Memory B cell (primary cell): ENCODE data around the gene ART5.
"Not testable (repeated sequence)": the region's sequence is repeated elsewhere in the genome, so short reads cannot be mapped to it uniquely, and the experiment has no call there.

Experiments
- ATAC-seq: fragments of 150-1000 bp; cut with Tn5 transposase; 2 replicates; pipeline ENCODE4 v1.10.0; 2021; ENCODE audit warnings: low read depth, mild to moderate bottlenecking, moderate library complexity
- DNase-seq, 2 donors: peaks; one replicate each; pipeline ENCODE4 v3.0.0; 2022; ENCODE audit warnings: low spot score in 2 of 2
- H3K27ac Mint-ChIP-seq: one replicate; pipeline ENCODE4 v1.8.0; 2022; ENCODE audit warnings: mild to moderate bottlenecking, moderate library complexity, mixed read lengths
- H3K27me3 Mint-ChIP-seq: one replicate; pipeline ENCODE4 v1.8.0; 2022; ENCODE audit warnings: mixed read lengths
- H3K36me3 Mint-ChIP-seq: one replicate; pipeline ENCODE4 v1.8.0; 2022; ENCODE audit warnings: mild to moderate bottlenecking, mixed read lengths
- H3K4me1 Mint-ChIP-seq: one replicate; pipeline ENCODE4 v1.8.0; 2022; ENCODE audit warnings: mixed read lengths
- H3K4me3 Mint-ChIP-seq: one replicate; pipeline ENCODE4 v1.8.0; 2022; ENCODE audit warnings: mild to moderate bottlenecking, moderate library complexity, mixed read lengths
- H3K9me3 Mint-ChIP-seq: one replicate; pipeline ENCODE4 v1.8.0; 2022; ENCODE audit warnings: mixed read lengths

ART5 gene

DNA sequence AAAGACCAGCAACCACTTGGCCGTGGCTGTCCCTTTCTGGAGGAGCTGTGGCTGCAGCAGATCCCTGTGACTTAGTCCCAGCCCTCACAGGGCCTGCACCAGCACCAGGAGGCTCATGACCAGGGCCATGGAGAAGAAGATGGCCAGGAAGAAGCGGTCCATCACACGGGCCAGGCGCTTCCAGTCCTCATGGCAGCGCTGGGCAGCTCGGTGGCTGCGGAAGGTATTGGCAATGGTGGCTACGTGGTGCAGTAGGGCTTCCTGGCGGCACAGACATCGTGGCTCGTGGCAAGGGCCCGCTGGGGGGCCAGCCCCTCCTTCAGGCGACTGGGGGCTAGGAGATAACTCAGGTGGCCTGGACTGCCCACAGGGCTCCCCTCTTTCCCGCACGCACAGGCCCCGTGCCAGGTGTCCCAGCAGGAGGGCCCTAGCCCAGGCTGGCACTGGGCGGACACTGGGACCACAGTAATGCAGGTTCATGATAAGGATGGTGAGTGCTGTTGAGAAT lies 24.3 kb upstream of the ART5 start:
- no peaks in the 10 kb centered on the region for H3K9me3 Mint-ChIP-seq
- DNase-seq, result no peak
- no peak overlapping the region for H3K4me3 Mint-ChIP-seq
- ATAC-seq, result no peak
- H3K27me3 Mint-ChIP-seq, result peaks cover 1% of the 10 kb centered on the region
- no peaks in the 10 kb centered on the region for H3K4me1 Mint-ChIP-seq
- peaks cover 35% of the 10 kb centered on the region for H3K36me3 Mint-ChIP-seq
- H3K27ac Mint-ChIP-seq, result no peak overlapping the region

DNA sequence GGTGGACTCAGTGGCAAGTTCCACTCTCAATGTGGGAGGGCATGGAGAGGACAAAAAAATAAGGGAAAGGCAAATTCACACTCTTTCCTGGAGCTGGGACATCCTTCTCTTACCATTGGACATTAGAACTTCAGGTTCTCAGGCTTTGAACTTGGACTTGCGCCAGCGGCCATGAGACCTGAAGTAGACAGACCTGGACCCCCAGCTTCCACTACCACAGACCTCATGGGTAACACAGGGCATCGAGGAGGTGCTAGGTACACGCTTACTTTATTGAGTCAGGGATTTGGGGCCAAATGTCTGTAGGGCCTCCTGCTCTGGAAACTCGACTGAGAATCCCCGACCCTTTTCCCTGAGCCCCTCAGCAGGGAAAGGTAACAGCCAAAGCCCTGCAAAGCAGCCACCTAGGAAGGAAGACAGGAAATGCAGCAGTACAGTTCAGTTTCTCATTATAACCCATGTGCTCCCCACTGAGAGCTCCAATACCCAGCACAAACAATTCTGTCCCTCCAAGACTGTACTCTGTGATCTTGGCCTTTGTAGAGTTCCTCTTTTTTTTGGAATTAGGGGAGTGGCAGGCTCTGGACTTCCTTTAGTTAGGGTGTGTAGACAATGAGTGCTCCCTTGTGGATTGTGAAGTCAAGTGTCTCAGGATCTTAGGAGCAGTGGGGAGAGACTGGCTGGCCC lies 23.7 kb upstream of the ART5 start:
- ATAC-seq, result no peak
- Mint-ChIP-seq H3K4me1 (no peaks in the 10 kb centered on the region), H3K27ac (no peak overlapping the region), H3K27me3 (peaks cover 1% of the 10 kb centered on the region), H3K4me3 (no peak overlapping the region), H3K36me3 (peaks cover 30% of the 10 kb centered on the region), H3K9me3 (no peaks in the 10 kb centered on the region)
- no peak for DNase-seq

DNA sequence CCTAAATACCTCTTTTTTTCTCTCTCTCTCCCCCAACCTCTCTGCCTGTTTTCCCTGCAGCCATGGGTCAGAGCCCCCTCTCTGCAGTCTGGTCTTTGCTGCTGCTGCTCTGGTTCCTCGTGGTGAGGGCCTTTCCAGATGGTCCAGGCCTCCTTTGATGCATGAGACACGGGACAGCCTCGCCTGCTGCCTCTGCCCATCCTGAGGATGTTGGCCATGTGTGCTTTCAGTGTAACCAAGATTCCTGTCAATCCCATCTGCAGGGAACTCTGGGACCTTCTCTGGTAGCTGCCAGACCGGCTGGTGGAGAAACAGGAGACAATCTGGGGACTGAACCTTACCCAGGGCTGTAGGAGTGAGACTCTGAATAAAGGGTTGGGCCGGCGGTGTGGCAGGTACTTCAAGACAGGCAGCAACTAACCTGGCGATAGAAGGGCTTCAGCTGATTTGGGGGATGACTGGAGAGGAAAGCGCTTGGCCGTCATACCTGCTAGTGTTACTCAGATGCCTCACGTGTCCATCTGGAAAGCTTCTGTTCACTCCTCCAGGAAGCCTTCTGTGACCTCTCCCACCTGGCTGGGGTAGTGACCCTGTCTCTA lies 22.3 kb upstream of the ART5 start:
- no peak overlapping the region for H3K27ac Mint-ChIP-seq
- peaks cover 19% of the 10 kb centered on the region for H3K36me3 Mint-ChIP-seq
- H3K4me1 Mint-ChIP-seq, result no peaks in the 10 kb centered on the region
- ATAC-seq (no peak), DNase-seq (no peak)
- no peak overlapping the region for H3K4me3 Mint-ChIP-seq
- H3K9me3 Mint-ChIP-seq, result no peaks in the 10 kb centered on the region
- peaks cover 1% of the 10 kb centered on the region for H3K27me3 Mint-ChIP-seq

DNA sequence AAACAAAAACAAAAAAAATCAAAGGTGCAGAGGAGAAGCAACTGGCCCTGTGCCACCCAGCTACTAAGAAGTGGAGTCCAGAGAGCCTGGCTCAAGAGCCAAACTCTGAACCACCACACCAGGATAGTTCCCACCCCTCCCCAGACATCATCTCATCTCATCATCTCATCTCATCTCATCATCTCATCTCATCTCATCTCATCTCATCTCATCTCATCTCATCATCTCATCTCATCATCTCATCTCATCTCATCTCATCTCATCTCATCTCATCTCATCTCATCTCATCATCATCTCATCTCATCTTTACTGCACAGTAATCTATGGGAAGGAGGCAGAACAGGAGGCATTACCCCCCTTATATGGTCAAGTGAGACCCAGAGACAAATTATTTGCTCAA lies 21.1 kb upstream of the ART5 start:
- Mint-ChIP-seq H3K4me1 (no peaks in the 10 kb centered on the region), H3K9me3 (no peaks in the 10 kb centered on the region), H3K27ac (no peak overlapping the region), H3K27me3 (peaks cover 5% of the 10 kb centered on the region), H3K4me3 (no peak overlapping the region), H3K36me3 (peaks cover 11% of the 10 kb centered on the region)
- no peak for ATAC-seq
- no peak for DNase-seq

DNA sequence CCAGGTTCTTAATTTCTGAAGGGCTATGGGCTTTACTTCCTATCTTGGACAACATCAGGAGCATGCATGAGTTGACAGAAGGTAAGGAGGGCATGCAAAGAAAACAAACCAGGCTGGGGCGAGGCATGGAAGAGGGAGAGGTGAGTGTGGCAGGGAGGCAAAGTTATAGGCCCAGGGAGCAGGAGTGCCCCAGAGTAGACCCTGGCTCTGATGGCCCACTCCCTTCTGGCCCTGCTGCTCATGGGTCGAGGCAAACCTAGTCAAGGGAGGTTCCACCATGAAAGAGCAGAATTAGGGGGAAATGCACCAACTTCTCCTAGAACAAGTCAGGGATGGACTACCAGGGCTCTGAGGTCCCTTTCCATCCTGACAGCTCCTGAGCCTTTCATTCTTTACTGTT lies 19.2 kb upstream of the ART5 start:
- no peak overlapping the region for H3K27ac Mint-ChIP-seq
- H3K4me3 Mint-ChIP-seq, result no peak overlapping the region
- H3K9me3 Mint-ChIP-seq, result no peaks in the 10 kb centered on the region
- DNase-seq, result no peak
- no peaks in the 10 kb centered on the region for H3K4me1 Mint-ChIP-seq
- no peak for ATAC-seq
- peaks cover 5% of the 10 kb centered on the region for H3K27me3 Mint-ChIP-seq
- H3K36me3 Mint-ChIP-seq, result peaks cover 11% of the 10 kb centered on the region

DNA sequence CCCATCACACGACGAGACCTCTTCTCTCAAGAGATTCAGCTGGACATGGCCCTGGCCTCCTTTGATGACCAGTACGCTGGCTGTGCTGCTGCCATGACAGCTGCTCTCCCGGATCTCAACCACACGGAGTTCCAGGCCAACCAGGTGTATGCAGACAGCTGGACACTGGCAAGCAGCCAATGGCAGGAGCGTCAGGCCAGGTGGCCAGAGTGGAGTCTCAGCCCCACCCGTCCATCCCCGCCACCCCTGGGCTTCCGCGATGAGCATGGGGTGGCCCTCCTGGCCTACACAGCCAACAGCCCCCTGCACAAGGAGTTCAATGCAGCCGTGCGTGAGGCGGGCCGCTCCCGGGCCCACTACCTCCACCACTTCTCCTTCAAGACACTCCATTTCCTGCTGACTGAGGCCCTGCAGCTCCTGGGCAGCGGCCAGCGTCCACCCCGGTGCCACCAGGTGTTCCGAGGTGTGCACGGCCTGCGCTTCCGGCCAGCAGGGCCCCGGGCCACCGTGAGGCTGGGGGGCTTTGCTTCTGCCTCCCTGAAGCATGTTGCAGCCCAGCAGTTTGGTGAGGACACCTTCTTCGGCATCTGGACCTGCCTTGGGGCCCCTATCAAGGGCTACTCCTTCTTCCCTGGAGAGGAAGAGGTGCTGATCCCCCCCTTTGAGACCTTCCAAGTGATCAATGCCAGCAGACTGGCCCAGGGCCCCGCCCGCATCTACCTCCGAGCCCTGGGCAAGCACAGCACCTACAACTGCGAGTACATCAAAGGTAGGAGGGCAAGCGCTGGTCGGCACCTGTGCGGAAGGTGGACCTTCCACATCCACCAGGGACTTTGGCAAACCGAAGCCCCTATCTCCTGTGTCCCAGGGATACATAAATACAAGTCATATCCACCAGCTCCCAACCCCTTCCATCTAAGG lies 18.1 kb upstream of the ART5 start:
- H3K36me3 Mint-ChIP-seq, result peaks cover 5% of the 10 kb centered on the region
- no peak for DNase-seq
- H3K27ac Mint-ChIP-seq, result no peak overlapping the region
- H3K4me1 Mint-ChIP-seq, result no peaks in the 10 kb centered on the region
- peaks cover 7% of the 10 kb centered on the region for H3K27me3 Mint-ChIP-seq
- H3K9me3 Mint-ChIP-seq, result no peaks in the 10 kb centered on the region
- H3K4me3 Mint-ChIP-seq, result no peak overlapping the region
- ATAC-seq, result no peak

DNA sequence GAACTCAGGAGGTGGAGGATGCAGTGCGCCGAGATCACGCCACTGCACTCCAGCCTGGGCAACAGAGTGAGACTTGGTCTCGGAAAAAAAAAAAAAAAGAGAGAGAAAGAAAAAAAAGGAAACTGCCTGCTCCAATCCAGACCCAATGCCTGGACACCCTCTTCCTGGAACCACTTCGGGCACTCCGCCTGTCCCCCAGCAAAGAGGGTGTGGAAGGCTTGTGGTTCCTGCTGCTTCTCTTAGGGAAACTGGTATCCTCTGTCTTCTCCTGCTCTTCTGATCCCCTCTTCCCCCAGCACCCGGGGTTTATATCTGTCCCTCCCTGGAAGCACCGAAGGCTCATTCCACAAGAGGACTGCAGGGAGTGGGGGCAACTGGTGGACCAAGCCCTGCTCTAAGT lies 16.5 kb upstream of the ART5 start:
- DNase-seq, result no peak
- Mint-ChIP-seq H3K4me3 (no peak overlapping the region), H3K36me3 (no peaks in the 10 kb centered on the region), H3K9me3 (no peaks in the 10 kb centered on the region), H3K27me3 (peaks cover 7% of the 10 kb centered on the region), H3K4me1 (no peaks in the 10 kb centered on the region), H3K27ac (no peak overlapping the region)
- ATAC-seq, result no peak

DNA sequence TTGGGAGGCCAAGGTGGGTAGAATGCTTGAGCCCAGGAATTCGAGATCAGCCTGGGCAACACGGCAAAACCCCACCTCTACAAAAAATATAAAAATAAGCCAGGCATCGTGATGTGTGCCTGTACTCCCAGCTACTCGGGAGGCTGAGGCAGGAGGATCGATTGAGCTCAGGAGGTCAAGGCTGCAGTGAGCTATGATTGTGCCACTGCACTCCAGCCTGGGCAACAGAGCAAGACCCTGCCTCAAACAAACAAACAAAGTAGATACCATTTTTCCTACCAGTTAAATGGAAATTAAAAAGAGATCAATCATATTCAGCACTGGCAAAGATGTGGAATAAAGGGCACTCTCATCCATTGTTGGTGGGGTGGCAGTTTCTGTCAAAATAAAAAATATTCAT lies 15.5 kb upstream of the ART5 start:
- not testable (repeated sequence) for ATAC-seq, H3K9me3 Mint-ChIP-seq, H3K4me3 Mint-ChIP-seq, H3K4me1 Mint-ChIP-seq, H3K27me3 Mint-ChIP-seq, H3K36me3 Mint-ChIP-seq, DNase-seq, H3K27ac Mint-ChIP-seq

DNA sequence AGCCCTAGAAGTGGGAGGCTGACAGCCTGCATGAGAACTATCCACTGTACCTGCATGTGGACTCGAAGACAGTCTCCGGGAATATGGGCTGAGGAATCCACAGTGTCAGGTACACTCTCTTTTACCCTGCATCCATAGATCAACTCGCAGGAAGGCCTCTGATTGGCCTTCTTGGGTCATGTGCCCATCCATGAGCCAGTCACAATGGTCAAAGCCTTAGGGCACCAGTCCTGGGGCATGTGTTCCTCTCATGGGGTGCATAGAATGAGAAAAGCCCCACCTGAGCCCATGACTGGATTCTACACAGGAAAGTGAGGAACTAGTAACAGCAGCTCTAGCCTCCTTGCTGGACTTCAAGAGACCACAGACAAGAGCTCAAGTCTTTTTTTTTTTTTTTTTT lies 13.8 kb upstream of the ART5 start:
- H3K27ac Mint-ChIP-seq, result no peak overlapping the region
- no peak for ATAC-seq
- no peaks in the 10 kb centered on the region for H3K36me3 Mint-ChIP-seq
- DNase-seq, result no peak
- H3K4me1 Mint-ChIP-seq, result no peaks in the 10 kb centered on the region
- peaks cover 14% of the 10 kb centered on the region for H3K27me3 Mint-ChIP-seq
- H3K9me3 Mint-ChIP-seq, result no peaks in the 10 kb centered on the region
- no peak overlapping the region for H3K4me3 Mint-ChIP-seq

DNA sequence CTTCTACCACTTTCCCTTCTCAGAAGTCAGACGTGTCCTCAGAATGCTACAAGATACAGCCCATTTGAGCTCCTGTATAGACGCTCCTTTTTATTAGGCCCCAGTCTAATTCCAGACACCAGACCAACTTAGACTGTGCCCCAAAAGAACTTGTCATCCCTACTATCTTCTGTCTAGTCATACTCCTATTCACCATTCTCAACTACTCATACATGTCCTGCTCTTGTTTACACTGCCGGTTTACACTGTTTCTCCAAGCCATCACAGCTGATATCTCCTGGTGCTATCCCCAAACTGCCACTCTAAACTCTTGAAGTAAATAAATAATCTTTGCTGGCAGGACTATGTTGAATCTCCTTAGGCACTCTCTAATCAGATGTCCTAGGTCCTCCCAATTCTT lies 10.7 kb upstream of the ART5 start:
- H3K27ac Mint-ChIP-seq, H3K9me3 Mint-ChIP-seq, H3K36me3 Mint-ChIP-seq, H3K4me1 Mint-ChIP-seq, DNase-seq, H3K4me3 Mint-ChIP-seq, ATAC-seq: not testable (repeated sequence)
- peaks cover 24% of the 10 kb centered on the region for H3K27me3 Mint-ChIP-seq

DNA sequence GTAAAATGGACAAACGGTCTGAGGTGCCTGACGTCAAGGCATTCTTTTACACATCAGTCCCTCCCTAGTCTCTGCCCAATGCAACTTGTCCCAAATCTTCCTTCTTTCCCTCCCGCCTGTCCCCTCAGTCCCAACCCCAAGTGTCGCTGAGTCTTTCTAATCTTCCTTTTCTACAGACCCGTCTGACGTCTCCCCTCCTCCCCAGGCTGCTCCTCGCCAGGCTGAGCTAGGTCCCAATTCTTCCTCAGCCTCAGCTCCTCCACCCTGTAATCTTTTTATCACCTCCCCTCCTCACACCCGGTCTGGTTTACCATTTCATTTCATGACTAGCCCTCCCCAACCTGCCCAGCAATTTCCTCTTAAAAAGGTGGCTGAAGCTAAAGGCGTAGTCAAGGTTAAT lies 7.6 kb upstream of the ART5 start:
- not testable (repeated sequence) for H3K4me1 Mint-ChIP-seq, ATAC-seq, H3K4me3 Mint-ChIP-seq, H3K36me3 Mint-ChIP-seq, DNase-seq, H3K27ac Mint-ChIP-seq, H3K9me3 Mint-ChIP-seq
- H3K27me3 Mint-ChIP-seq, result peaks cover 36% of the 10 kb centered on the region

DNA sequence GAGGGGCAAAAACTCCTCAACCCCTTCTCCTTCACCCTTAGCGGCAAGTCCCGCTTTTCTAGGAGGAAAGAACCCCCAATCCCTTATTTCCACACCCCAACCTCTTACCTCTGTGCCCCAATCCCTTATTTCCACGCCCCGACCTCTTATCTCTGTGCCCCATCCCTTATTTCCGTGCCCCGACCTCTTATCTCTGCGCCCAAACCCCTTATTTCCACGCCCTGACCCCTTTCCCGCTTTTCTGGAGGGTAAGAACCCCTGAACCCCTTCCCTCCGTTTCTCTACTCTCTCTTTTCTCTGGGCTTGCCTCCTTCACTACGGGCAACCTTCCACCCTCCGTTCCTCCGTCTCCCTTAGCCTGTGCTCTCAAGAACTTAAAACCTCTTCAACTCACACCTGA lies 7.1 kb upstream of the ART5 start:
- DNase-seq, H3K4me3 Mint-ChIP-seq, ATAC-seq, H3K27ac Mint-ChIP-seq, H3K36me3 Mint-ChIP-seq, H3K9me3 Mint-ChIP-seq, H3K4me1 Mint-ChIP-seq: not testable (repeated sequence)
- H3K27me3 Mint-ChIP-seq, result peaks cover 37% of the 10 kb centered on the region

DNA sequence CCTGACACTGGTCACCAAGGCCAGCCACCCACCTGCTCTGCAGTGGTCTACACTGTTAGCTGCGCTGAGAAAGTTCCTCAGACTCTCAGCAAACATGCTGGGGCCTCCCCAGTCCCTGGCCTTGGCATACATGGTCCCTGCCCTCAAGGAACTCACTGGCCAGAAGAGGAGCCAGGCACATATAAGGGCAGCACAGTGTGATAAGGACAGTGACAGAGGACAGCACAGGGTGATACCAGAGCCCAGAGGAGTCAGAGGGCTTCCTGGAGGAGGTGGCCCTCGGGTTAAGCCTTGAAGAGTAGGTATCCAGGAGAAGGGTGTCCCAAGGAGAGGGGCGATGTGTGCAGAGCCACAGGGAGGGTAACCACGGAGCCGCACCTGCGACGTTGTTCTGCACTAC lies 3.8 kb upstream of the ART5 start:
- DNase-seq, result no peak
- Mint-ChIP-seq H3K4me1 (peaks cover 3% of the 10 kb centered on the region), H3K27ac (no peak overlapping the region), H3K4me3 (no peak overlapping the region), H3K27me3 (peaks cover 33% of the 10 kb centered on the region), H3K36me3 (no peaks in the 10 kb centered on the region), H3K9me3 (no peaks in the 10 kb centered on the region)
- no peak for ATAC-seq

DNA sequence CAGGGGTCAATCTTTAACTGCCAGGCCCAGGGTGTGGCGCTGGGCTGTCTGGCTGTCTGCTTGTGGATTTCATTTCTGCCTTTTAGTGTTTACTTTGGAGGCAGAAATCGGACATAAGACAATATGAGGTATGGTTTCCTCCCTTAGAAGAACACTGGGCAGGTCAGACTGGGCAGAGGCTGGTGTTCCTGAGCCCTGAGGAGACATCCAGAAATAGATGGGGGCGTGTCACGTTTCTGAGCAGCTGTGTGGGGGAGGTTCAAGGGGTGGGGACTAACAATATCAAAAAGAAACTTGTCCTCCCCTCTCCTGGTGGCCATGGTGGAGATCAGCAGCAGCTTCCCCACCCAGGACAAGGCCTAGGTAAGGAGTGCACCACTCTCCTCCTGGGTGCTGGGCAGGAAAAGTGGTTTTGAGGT lies 3.0 kb upstream of the ART5 start, which contains the start of gene ART1:
Gene ART1 (plus strand): TSS at position 312 of the 419 bp plus-strand sequence. CDS start 14,086 bp downstream, outside the sequence.
- Mint-ChIP-seq H3K27ac (no peak within 1 kb of the TSS), H3K36me3 (no peaks in the 10 kb centered on the region), H3K4me3 (no peak within 1 kb of the TSS), H3K27me3 (peaks cover 31% of the 10 kb centered on the region), H3K4me1 (peaks cover 3% of the 10 kb centered on the region), H3K9me3 (no peaks in the 10 kb centered on the region)
- ATAC-seq, result no peak
- no peak for DNase-seq
